Loucy (cell line): ENCODE results near the gene KCTD19.

Source experiments
- H2AFZ ChIP-seq: fragments of 200-600 bp; sonication (generic); 2 replicates; pipeline ENCODE4 v1.6.0; 2016; ENCODE audit warnings: antibody characterized with exemption, mild to moderate bottlenecking, low read length, moderate library complexity
- H3F3A ChIP-seq: fragments of 200-600 bp; 2 replicates; pipeline ENCODE4 v1.6.0; 2016; ENCODE audit warnings: antibody characterized with exemption, low read depth, mild to moderate bottlenecking
- H3K27me3 ChIP-seq: fragments of 200-600 bp; sonication (generic); 2 replicates; pipeline ENCODE4 v1.6.1; 2014; ENCODE audit warnings: low read length, mild to moderate bottlenecking; ENCODE audit not compliant: insufficient read depth, poor library complexity, severe bottlenecking
- H3K36me3 ChIP-seq: fragments of 200-600 bp; sonication (generic); 2 replicates; pipeline ENCODE4 v1.6.1; 2016; ENCODE audit warnings: low read length; ENCODE audit not compliant: insufficient read depth
- H3K4me1 ChIP-seq: fragments of 200-600 bp; sonication (generic); 2 replicates; pipeline ENCODE4 v1.5.1; 2014; ENCODE audit warnings: low read length, mild to moderate bottlenecking; ENCODE audit not compliant: insufficient read depth, poor library complexity, severe bottlenecking
- H3K4me2 ChIP-seq: fragments of 200-600 bp; sonication (generic); 2 replicates; pipeline ENCODE4 v1.6.0; 2014; ENCODE audit warnings: antibody characterized with exemption, low read length, low read depth, mild to moderate bottlenecking; ENCODE audit not compliant: poor library complexity, severe bottlenecking
- H3K4me3 ChIP-seq: fragments of 200-600 bp; sonication (generic); 2 replicates; pipeline ENCODE4 v1.5.1; 2014; ENCODE audit warnings: low read length, mild to moderate bottlenecking, mixed read lengths; ENCODE audit not compliant: poor library complexity, severe bottlenecking
- H3K79me2 ChIP-seq: fragments of 200-600 bp; sonication (generic); 2 replicates; pipeline ENCODE4 v1.6.1; 2014; ENCODE audit warnings: low read length; ENCODE audit not compliant: insufficient read depth
- H3K9ac ChIP-seq: fragments of 200-600 bp; sonication (generic); 2 replicates; pipeline ENCODE4 v1.6.0; 2014; ENCODE audit warnings: mild to moderate bottlenecking, low read depth, low read length, moderate library complexity; ENCODE audit not compliant: poor library complexity, severe bottlenecking
- H3K9me2 ChIP-seq: fragments of 200-600 bp; sonication (generic); replicated peaks from 2 replicates; pipeline ENCODE4 v1.6.1; 2016; ENCODE audit warnings: low read depth, low read length, mixed read lengths
- H3K9me3 ChIP-seq: fragments of 200-600 bp; sonication (generic); 2 replicates; pipeline ENCODE4 v1.6.1; 2014; ENCODE audit warnings: mild to moderate bottlenecking, antibody characterized with exemption, low read length, low read depth; ENCODE audit not compliant: insufficient read depth
- H4K20me1 ChIP-seq: fragments of 200-600 bp; sonication (generic); 2 replicates; pipeline ENCODE4 v1.6.0; 2014; ENCODE audit warnings: antibody characterized with exemption, low read length, mild to moderate bottlenecking; ENCODE audit not compliant: insufficient read depth, poor library complexity, severe bottlenecking
- EZH2phosphoT487 ChIP-seq: fragments of 200-600 bp; IDR thresholded peaks from 2 replicates; pipeline ENCODE4 v1.6.1; 2018; ENCODE audit warnings: antibody characterized with exemption, mild to moderate bottlenecking, moderate library complexity, borderline replicate concordance
- TF ChIP-seq, protein P1 (sequence below): fragments of 200-600 bp; sonication (generic); conservative IDR thresholded peaks from 2 replicates; pipeline ENCODE4 v1.5.1; 2014; ENCODE audit warnings: mild to moderate bottlenecking, antibody characterized with exemption, low read length

Gene KCTD19

DNA sequence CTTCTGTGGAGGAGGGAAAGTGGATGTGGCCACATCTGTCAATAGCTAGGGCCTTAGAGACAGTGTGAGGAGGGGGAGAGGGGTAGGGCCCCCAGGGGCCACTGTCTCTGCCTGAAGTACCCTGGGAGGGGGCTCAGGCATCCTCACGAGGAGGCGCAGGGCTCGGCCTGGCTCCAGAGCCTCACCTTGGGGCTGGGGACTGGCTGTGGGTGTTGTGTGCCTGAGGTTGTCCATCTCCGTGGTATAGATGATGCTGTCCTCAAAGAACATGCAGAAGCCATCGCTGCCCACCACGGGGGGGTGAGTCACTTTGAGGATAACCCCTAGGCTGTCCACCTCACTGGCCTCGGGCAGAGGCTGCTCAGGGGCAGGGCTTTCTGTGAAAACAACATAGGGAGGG is 35.1 kb downstream of the KCTD19 start:
- H3K79me2 ChIP-seq: no peaks in the 10 kb centered on the region
- H3K9ac ChIP-seq: peak overlapping the region; percentile 37
- no peaks in the 10 kb centered on the region for H4K20me1 ChIP-seq
- no peak overlapping the region for H3K4me3 ChIP-seq
- no peaks in the 10 kb centered on the region for H3K9me2 ChIP-seq
- H3K4me2 ChIP-seq: no peak overlapping the region
- H3K36me3 ChIP-seq: peaks cover 9% of the 10 kb centered on the region; the same call in 1 of the 2 replicates
- H2AFZ ChIP-seq: no peak overlapping the region
- no peaks in the 10 kb centered on the region for H3F3A ChIP-seq
- no peaks in the 10 kb centered on the region for H3K9me3 ChIP-seq
- H3K27me3 ChIP-seq: no peaks in the 10 kb centered on the region
- peaks cover 22% of the 10 kb centered on the region for H3K4me1 ChIP-seq
- TF ChIP-seq, protein P1, sequence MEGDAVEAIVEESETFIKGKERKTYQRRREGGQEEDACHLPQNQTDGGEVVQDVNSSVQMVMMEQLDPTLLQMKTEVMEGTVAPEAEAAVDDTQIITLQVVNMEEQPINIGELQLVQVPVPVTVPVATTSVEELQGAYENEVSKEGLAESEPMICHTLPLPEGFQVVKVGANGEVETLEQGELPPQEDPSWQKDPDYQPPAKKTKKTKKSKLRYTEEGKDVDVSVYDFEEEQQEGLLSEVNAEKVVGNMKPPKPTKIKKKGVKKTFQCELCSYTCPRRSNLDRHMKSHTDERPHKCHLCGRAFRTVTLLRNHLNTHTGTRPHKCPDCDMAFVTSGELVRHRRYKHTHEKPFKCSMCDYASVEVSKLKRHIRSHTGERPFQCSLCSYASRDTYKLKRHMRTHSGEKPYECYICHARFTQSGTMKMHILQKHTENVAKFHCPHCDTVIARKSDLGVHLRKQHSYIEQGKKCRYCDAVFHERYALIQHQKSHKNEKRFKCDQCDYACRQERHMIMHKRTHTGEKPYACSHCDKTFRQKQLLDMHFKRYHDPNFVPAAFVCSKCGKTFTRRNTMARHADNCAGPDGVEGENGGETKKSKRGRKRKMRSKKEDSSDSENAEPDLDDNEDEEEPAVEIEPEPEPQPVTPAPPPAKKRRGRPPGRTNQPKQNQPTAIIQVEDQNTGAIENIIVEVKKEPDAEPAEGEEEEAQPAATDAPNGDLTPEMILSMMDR: no peak
- TF ChIP-seq EZH2phosphoT487: no peak

DNA sequence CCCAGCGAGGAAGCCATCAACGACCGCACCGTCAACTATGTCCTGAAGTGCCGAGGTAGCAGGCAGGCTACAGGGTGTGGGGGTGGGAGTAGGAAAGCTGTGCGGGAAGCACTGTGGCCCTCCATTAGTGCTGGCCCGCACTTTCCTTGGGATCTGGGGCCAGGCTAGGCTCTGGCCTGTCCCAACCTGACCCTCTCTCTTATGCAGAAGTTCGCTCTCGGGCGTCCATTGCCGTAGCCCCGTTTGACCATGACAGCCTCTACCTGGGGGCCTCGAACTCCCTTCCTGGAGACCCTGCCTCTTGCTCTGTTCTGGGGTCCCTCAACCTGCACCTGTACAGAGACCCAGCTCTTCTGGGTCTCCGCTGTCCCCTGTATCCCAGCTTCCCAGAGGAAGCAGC is 38.6 kb downstream of the KCTD19 start:
- Histone ChIP-seq H3K4me3 (no peak overlapping the region), H3K4me1 (peaks cover 22% of the 10 kb centered on the region), H3K4me2 (no peak overlapping the region), H3K9me2 (no peaks in the 10 kb centered on the region), H3K9me3 (no peaks in the 10 kb centered on the region), H2AFZ (no peak overlapping the region), H3F3A (no peaks in the 10 kb centered on the region), H3K79me2 (no peaks in the 10 kb centered on the region), H3K36me3 (peaks cover 18% of the 10 kb centered on the region; the same call in 1 of the 2 replicates), H3K9ac (no peak overlapping the region), H3K27me3 (no peaks in the 10 kb centered on the region), H4K20me1 (no peaks in the 10 kb centered on the region)
- TF ChIP-seq, protein P1: no peak
- TF ChIP-seq EZH2phosphoT487: no peak

DNA sequence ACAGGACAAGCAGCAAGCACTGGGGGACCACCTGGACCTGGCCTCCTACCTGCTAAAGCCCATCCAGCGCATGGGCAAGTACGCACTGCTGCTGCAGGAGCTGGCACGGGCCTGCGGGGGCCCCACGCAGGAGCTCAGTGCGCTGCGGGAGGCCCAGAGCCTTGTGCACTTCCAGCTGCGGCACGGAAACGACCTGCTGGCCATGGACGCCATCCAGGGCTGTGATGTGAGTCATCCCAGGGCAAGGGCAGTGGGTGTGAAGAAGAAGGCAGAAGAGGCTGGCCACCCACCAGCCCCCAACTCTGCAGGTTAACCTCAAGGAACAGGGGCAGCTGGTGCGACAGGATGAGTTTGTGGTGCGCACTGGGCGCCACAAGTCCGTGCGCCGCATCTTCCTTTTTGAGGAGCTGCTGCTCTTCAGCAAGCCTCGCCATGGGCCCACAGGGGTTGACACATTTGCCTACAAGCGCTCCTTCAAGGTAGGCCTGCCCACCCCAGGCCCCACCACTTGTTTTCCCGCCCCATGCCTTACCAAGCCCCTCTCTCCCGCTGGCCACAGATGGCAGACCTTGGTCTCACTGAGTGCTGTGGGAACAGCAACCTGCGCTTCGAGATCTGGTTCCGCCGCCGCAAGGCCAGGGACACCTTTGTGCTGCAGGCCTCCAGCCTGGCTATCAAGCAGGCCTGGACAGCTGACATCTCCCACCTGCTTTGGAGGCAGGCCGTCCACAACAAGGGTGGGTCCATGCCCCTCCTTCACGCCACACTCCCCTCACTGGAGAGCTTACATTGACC is 39.9 kb downstream of the KCTD19 start:
- no peak overlapping the region for H3K4me2 ChIP-seq
- H3K4me3 ChIP-seq: no peak overlapping the region
- H3K79me2 ChIP-seq: peaks cover under 1% of the 10 kb centered on the region; the same call in 1 of the 2 replicates
- TF ChIP-seq EZH2phosphoT487: no peak
- TF ChIP-seq, protein P1: no peak
- H3K9ac ChIP-seq: no peak overlapping the region
- peaks cover 18% of the 10 kb centered on the region; the same call in 1 of the 2 replicates for H3K36me3 ChIP-seq
- H4K20me1 ChIP-seq: no peaks in the 10 kb centered on the region
- no peak overlapping the region for H2AFZ ChIP-seq
- H3F3A ChIP-seq: no peaks in the 10 kb centered on the region
- no peaks in the 10 kb centered on the region for H3K27me3 ChIP-seq
- H3K9me2 ChIP-seq: no peaks in the 10 kb centered on the region
- no peaks in the 10 kb centered on the region for H3K9me3 ChIP-seq
- peaks cover 22% of the 10 kb centered on the region for H3K4me1 ChIP-seq
